ENCODE results near the gene ARFRP1.

- TF ChIP-seq CTCF (IDR thresholded peaks at IDR 0.05; ENCODE audit: insufficient read depth, low read length, poor library complexity, severe bottlenecking): no peak
- no peak for TF ChIP-seq EZH2phosphoT487 (conservative IDR thresholded peaks at IDR 0.05; ENCODE audit: low read length)
Measured at GRCh38 chr20:63682384-63683139, 25.2 kb downstream of the ARFRP1 start.
